ENCODE results near the gene DHCR24.

The DHCR24 gene

GRCh38 chr1:54844564-54844963, 42.4 kb downstream of the DHCR24 start:
- TF ChIP-seq FOXP2 (optimal IDR thresholded peaks at IDR 0.05; ENCODE audit: borderline replicate concordance, extremely low read depth, extremely low read length, insufficient read depth), result no peak
- TF ChIP-seq SIN3A (IDR thresholded peaks at IDR 0.05; ENCODE audit: borderline replicate concordance, insufficient read depth, low read length), result no peak
- no peak for TF ChIP-seq TAF1 (IDR thresholded peaks at IDR 0.05; ENCODE audit: borderline replicate concordance, insufficient read depth, low read length)
- TF ChIP-seq REST (IDR thresholded peaks at IDR 0.05; ENCODE audit: insufficient read depth in 1 of 2, low read depth in 2 of 2, low read length in 2 of 2), result no peak
- no peak for TF ChIP-seq POLR2AphosphoS5 (IDR thresholded peaks at IDR 0.05; ENCODE audit: low read depth, low read length)

- TF ChIP-seq POLR2AphosphoS5 (IDR thresholded peaks at IDR 0.05; ENCODE audit: low read depth, low read length) (no peak), TAF1 (IDR thresholded peaks at IDR 0.05; ENCODE audit: borderline replicate concordance, insufficient read depth, low read length) (no peak), FOXP2 (optimal IDR thresholded peaks at IDR 0.05; ENCODE audit: borderline replicate concordance, extremely low read depth, extremely low read length, insufficient read depth) (no peak)
Observed at GRCh38 chr1:54843449-54843848, 43.5 kb downstream of the DHCR24 start.

- no peak for TF ChIP-seq TAF1 (IDR thresholded peaks at IDR 0.05; ENCODE audit: borderline replicate concordance, insufficient read depth, low read length)
- no peak for TF ChIP-seq POLR2AphosphoS5 (IDR thresholded peaks at IDR 0.05; ENCODE audit: low read depth, low read length)
- no peak for TF ChIP-seq FOXP2 (optimal IDR thresholded peaks at IDR 0.05; ENCODE audit: borderline replicate concordance, extremely low read depth, extremely low read length, insufficient read depth)
Observed at GRCh38 chr1:54842963-54843362, 44.0 kb downstream of the DHCR24 start.

- TF ChIP-seq FOXP2 (optimal IDR thresholded peaks at IDR 0.05; ENCODE audit: borderline replicate concordance, extremely low read depth, extremely low read length, insufficient read depth) (no peak), POLR2AphosphoS5 (IDR thresholded peaks at IDR 0.05; ENCODE audit: low read depth, low read length) (no peak), REST (IDR thresholded peaks at IDR 0.05; ENCODE audit: insufficient read depth in 1 of 2, low read depth in 2 of 2, low read length in 2 of 2) (no peak), SIN3A (IDR thresholded peaks at IDR 0.05; ENCODE audit: borderline replicate concordance, insufficient read depth, low read length) (no peak), TAF1 (IDR thresholded peaks at IDR 0.05; ENCODE audit: borderline replicate concordance, insufficient read depth, low read length) (no peak)
Observed at GRCh38 chr1:54842206-54842915, 44.6 kb downstream of the DHCR24 start.

GRCh38 chr1:54839824-54840223, 47.2 kb downstream of the DHCR24 start:
- TF ChIP-seq SIN3A (IDR thresholded peaks at IDR 0.05; ENCODE audit: borderline replicate concordance, insufficient read depth, low read length), result no peak
- TF ChIP-seq POLR2AphosphoS5 (IDR thresholded peaks at IDR 0.05; ENCODE audit: low read depth, low read length), result no peak
- no peak for TF ChIP-seq TAF1 (IDR thresholded peaks at IDR 0.05; ENCODE audit: borderline replicate concordance, insufficient read depth, low read length)
- TF ChIP-seq REST (IDR thresholded peaks at IDR 0.05; ENCODE audit: insufficient read depth in 1 of 2, low read depth in 2 of 2, low read length in 2 of 2), result no peak
- TF ChIP-seq FOXP2 (optimal IDR thresholded peaks at IDR 0.05; ENCODE audit: borderline replicate concordance, extremely low read depth, extremely low read length, insufficient read depth), result no peak

GRCh38 chr1:54838565-54839180, 48.3 kb downstream of the DHCR24 start:
- TF ChIP-seq REST (IDR thresholded peaks at IDR 0.05; ENCODE audit: insufficient read depth in 1 of 2, low read depth in 2 of 2, low read length in 2 of 2), result no peak
- TF ChIP-seq POLR2AphosphoS5 (IDR thresholded peaks at IDR 0.05; ENCODE audit: low read depth, low read length), result no peak
- no peak for TF ChIP-seq SIN3A (IDR thresholded peaks at IDR 0.05; ENCODE audit: borderline replicate concordance, insufficient read depth, low read length)
- TF ChIP-seq FOXP2 (optimal IDR thresholded peaks at IDR 0.05; ENCODE audit: borderline replicate concordance, extremely low read depth, extremely low read length, insufficient read depth), result no peak
- no peak for TF ChIP-seq TAF1 (IDR thresholded peaks at IDR 0.05; ENCODE audit: borderline replicate concordance, insufficient read depth, low read length)

Data from PFSK-1 (cell line).